ENCODE results near the gene PRM3.

DNA sequence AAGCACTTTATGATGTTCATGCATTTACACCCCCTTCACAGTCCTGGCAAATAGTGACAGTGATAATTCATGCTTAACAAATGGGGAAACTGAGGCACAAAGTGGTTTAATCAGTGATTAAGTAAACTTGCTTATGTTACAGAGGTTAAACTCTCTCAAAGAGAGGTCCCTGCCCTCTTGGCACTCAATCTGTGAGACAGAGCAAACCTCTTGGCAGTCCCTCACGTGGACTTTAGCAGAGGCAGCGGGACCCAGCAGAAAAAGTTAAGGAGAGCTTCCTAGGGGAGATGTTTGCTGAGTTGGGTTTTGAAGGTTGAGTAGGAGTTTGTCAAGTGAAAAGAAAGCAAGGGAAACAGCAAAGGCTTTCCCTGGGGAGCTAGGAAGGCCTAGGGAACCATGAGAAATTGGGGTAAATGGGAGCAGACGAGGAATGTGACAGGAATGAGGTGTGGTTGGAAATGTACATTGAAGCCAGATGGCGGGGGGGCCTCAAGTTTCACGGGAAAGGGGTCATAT, 28.1 kb downstream of the PRM3 start:
- TF ChIP-seq, protein P1, sequence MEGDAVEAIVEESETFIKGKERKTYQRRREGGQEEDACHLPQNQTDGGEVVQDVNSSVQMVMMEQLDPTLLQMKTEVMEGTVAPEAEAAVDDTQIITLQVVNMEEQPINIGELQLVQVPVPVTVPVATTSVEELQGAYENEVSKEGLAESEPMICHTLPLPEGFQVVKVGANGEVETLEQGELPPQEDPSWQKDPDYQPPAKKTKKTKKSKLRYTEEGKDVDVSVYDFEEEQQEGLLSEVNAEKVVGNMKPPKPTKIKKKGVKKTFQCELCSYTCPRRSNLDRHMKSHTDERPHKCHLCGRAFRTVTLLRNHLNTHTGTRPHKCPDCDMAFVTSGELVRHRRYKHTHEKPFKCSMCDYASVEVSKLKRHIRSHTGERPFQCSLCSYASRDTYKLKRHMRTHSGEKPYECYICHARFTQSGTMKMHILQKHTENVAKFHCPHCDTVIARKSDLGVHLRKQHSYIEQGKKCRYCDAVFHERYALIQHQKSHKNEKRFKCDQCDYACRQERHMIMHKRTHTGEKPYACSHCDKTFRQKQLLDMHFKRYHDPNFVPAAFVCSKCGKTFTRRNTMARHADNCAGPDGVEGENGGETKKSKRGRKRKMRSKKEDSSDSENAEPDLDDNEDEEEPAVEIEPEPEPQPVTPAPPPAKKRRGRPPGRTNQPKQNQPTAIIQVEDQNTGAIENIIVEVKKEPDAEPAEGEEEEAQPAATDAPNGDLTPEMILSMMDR (IDR thresholded peaks at IDR 0.05): no peak
- TF ChIP-seq POLR2A (IDR thresholded peaks at IDR 0.05) (no peak), POLR2AphosphoS5 (IDR thresholded peaks at IDR 0.05) (no peak)

Measured in gastroesophageal sphincter (tissue), 3 donors.